ENCODE data around the gene FOXE3.
A peak's percentile ranks its signal among the peaks of the same experiment; 100 is the strongest.

The FOXE3 gene

GRCh38 chr1:47388030-47388890, 27.8 kb upstream of the FOXE3 start:
- Histone ChIP-seq H3F3A (ENCODE audit: insufficient read depth, low read length) (peaks cover 9% of the 10 kb centered on the region; the same call in 1 of the 2 replicates), H3K79me2 (ENCODE audit: low read length) (no peaks in the 10 kb centered on the region), H2AFZ (ENCODE audit: low read length) (no peak overlapping the region), H3K36me3 (replicated peaks; ENCODE audit: insufficient read depth, low read length) (no peaks in the 10 kb centered on the region), H3K27ac (ENCODE audit: low read length) (no peak overlapping the region), H3K9me3 (replicated peaks; ENCODE audit: insufficient read depth, low read length) (no peaks in the 10 kb centered on the region), H3K9me2 (replicated peaks; ENCODE audit: insufficient read depth, low read length) (no peaks in the 10 kb centered on the region), H4K20me1 (ENCODE audit: insufficient read depth, low read length) (no peaks in the 10 kb centered on the region), H3K4me1 (ENCODE audit: low read length) (no peaks in the 10 kb centered on the region), H3K9ac (ENCODE audit: low read length) (no peak overlapping the region), H3K27me3 (replicated peaks; ENCODE audit: insufficient read depth, low read length) (no peaks in the 10 kb centered on the region), H3K4me2 (ENCODE audit: low read depth, low read length) (no peak overlapping the region), H3K4me3 (ENCODE audit: low read length) (no peak overlapping the region)
- no peak for TF ChIP-seq EZH2phosphoT487 (IDR thresholded peaks at IDR 0.05; ENCODE audit: low read length)
- TF ChIP-seq CTCF (IDR thresholded peaks at IDR 0.05; ENCODE audit: low read length), result no peak
- TF ChIP-seq EZH2 (optimal IDR thresholded peaks at IDR 0.05; ENCODE audit: low read depth, low read length), result no peak
- no peak for DNase-seq

GRCh38 chr1:47388891-47389238, 27.2 kb upstream of the FOXE3 start:
- peak; percentile 35 for DNase-seq
- no peak overlapping the region for H3K4me3 ChIP-seq (ENCODE audit: low read length)

GRCh38 chr1:47389731-47390130, 26.4 kb upstream of the FOXE3 start:
- H3K79me2 ChIP-seq (ENCODE audit: low read length), result no peaks in the 10 kb centered on the region
- no peaks in the 10 kb centered on the region for H3K27me3 ChIP-seq (replicated peaks; ENCODE audit: insufficient read depth, low read length)
- H4K20me1 ChIP-seq (ENCODE audit: insufficient read depth, low read length), result no peaks in the 10 kb centered on the region
- no peaks in the 10 kb centered on the region for H3K4me1 ChIP-seq (ENCODE audit: low read length)
- peaks cover 9% of the 10 kb centered on the region; the same call in 1 of the 2 replicates for H3F3A ChIP-seq (ENCODE audit: insufficient read depth, low read length)
- H3K9me2 ChIP-seq (replicated peaks; ENCODE audit: insufficient read depth, low read length), result no peaks in the 10 kb centered on the region
- H3K4me3 ChIP-seq (ENCODE audit: low read length), result no peak overlapping the region
- no peaks in the 10 kb centered on the region for H3K9me3 ChIP-seq (replicated peaks; ENCODE audit: insufficient read depth, low read length)
- TF ChIP-seq CTCF (IDR thresholded peaks at IDR 0.05; ENCODE audit: low read length) (no peak), EZH2phosphoT487 (IDR thresholded peaks at IDR 0.05; ENCODE audit: low read length) (no peak), EZH2 (optimal IDR thresholded peaks at IDR 0.05; ENCODE audit: low read depth, low read length) (no peak)
- no peak overlapping the region for H3K27ac ChIP-seq (ENCODE audit: low read length)
- H3K4me2 ChIP-seq (ENCODE audit: low read depth, low read length), result no peak overlapping the region
- H2AFZ ChIP-seq (ENCODE audit: low read length), result no peak overlapping the region
- no peak overlapping the region for H3K9ac ChIP-seq (ENCODE audit: low read length)
- no peaks in the 10 kb centered on the region for H3K36me3 ChIP-seq (replicated peaks; ENCODE audit: insufficient read depth, low read length)
- DNase-seq, result no peak

More at GRCh38 chr1:47388891-47389238, 27.2 kb upstream of the FOXE3 start:
- TF ChIP-seq CTCF (IDR thresholded peaks at IDR 0.05; ENCODE audit: low read length) (peak; percentile 75), EZH2 (optimal IDR thresholded peaks at IDR 0.05; ENCODE audit: low read depth, low read length) (no peak)
- no peaks in the 10 kb centered on the region for H3K27me3 ChIP-seq (replicated peaks; ENCODE audit: insufficient read depth, low read length)
- no peak overlapping the region for H3K4me2 ChIP-seq (ENCODE audit: low read depth, low read length)
- no peak overlapping the region for H2AFZ ChIP-seq (ENCODE audit: low read length)
- no peak overlapping the region for H3K9ac ChIP-seq (ENCODE audit: low read length)
- H3K36me3 ChIP-seq (replicated peaks; ENCODE audit: insufficient read depth, low read length), result no peaks in the 10 kb centered on the region
- H3K9me3 ChIP-seq (replicated peaks; ENCODE audit: insufficient read depth, low read length), result no peaks in the 10 kb centered on the region
- no peaks in the 10 kb centered on the region for H3K4me1 ChIP-seq (ENCODE audit: low read length)
- H3K9me2 ChIP-seq (replicated peaks; ENCODE audit: insufficient read depth, low read length), result no peaks in the 10 kb centered on the region
- no peaks in the 10 kb centered on the region for H3K79me2 ChIP-seq (ENCODE audit: low read length)
- H4K20me1 ChIP-seq (ENCODE audit: insufficient read depth, low read length), result no peaks in the 10 kb centered on the region
- H3F3A ChIP-seq (ENCODE audit: insufficient read depth, low read length), result peaks cover 9% of the 10 kb centered on the region; the same call in 1 of the 2 replicates
- no peak overlapping the region for H3K27ac ChIP-seq (ENCODE audit: low read length)
